Measurements from ENCODE around the gene RBM14. TPM values are rescaled to one million over a fixed set of nuclear protein-coding genes. Genes with fewer than 3 reads are reported as not detected.

RBM14 gene
- total and polyA plus RNA-seq, 10 of the 15 experiments (the other 5 are each of a cell fraction or from before 2014, with no cell fraction given): 5.4 to 140 (median 44.5) TPM

GRCh38 chr11:66586136-66586535, 30.3 kb upstream of the RBM14 start:
- intact Hi-C loops (cut with micrococcal nuclease; ENCODE audit: unreplicated experiment): no loop called here
- Histone ChIP-seq H3K9ac (ENCODE audit: control insufficient read depth, insufficient read depth, low read length) (no peak overlapping the region), H3K79me2 (ENCODE audit: control insufficient read depth, insufficient read depth, low read length) (no peaks in the 10 kb centered on the region), H3K4me3 (no peak overlapping the region), H3K27ac (ENCODE audit: control insufficient read depth, insufficient read depth) (no peak overlapping the region), H3K9me3 (replicated peaks; ENCODE audit: control insufficient read depth, insufficient read depth, low read length) (peaks cover 2% of the 10 kb centered on the region; the same call in 1 of the 3 replicates), H3K27me3 (replicated peaks in 1 of 2; ENCODE audit: control insufficient read depth in 2 of 2, insufficient read depth in 2 of 2, low read length in 1 of 2) (no peaks in the 10 kb centered on the region), H4K20me1 (ENCODE audit: control insufficient read depth, insufficient read depth) (no peaks in the 10 kb centered on the region), H3K36me3 (ENCODE audit: control insufficient read depth in 2 of 2, insufficient read depth in 2 of 2, low read length in 1 of 2) (no peaks in the 10 kb centered on the region), H3K4me2 (ENCODE audit: control insufficient read depth, insufficient read depth) (no peak overlapping the region), H2AFZ (ENCODE audit: control insufficient read depth, low read depth, low read length) (no peak overlapping the region), H3K4me1 (ENCODE audit: control insufficient read depth, insufficient read depth, low read length) (no peaks in the 10 kb centered on the region)
- in situ Hi-C loops (cut with MboI): no loop called here
- TF ChIP-seq RELA (IDR thresholded peaks at IDR 0.05; ENCODE audit: borderline replicate concordance, partially characterized antibody) (no peak), ZNF384 (IDR thresholded peaks at IDR 0.05; ENCODE audit: borderline replicate concordance, low read depth, low read length) (no peak), TARDBP (IDR thresholded peaks at IDR 0.05; ENCODE audit: borderline replicate concordance) (no peak), NFIC (IDR thresholded peaks at IDR 0.05; ENCODE audit: low read depth, low read length) (no peak), PRDM15 (CRISPR knock-in tag; IDR thresholded peaks at IDR 0.05) (no peak), RCOR1 (conservative IDR thresholded peaks at IDR 0.05; ENCODE audit: low read depth, low read length) (no peak), MYB (IDR thresholded peaks at IDR 0.05; ENCODE audit: borderline replicate concordance, low read depth, low read length) (no peak), POLR2AphosphoS2 (IDR thresholded peaks at IDR 0.05; ENCODE audit: low read depth, low read length) (no peak), NFYB (IDR thresholded peaks at IDR 0.05; ENCODE audit: insufficient read depth, low read depth, low read length) (no peak), BCLAF1 (IDR thresholded peaks at IDR 0.05) (no peak), ETV6 (conservative IDR thresholded peaks at IDR 0.05 in 1 of 2, IDR thresholded peaks at IDR 0.05 in 1 of 2; ENCODE audit: borderline replicate concordance in 1 of 2, low read depth in 1 of 2) (no peak), CHD2 (IDR thresholded peaks at IDR 0.05; ENCODE audit: borderline replicate concordance, low read depth, low read length) (no peak)
- ChIA-PET POLR2A (interaction anchor here (0.8 kb wide), 1 partner anchor 161 kb away, joined by 5 read pairs; no protein-coding TSS in a partner anchor), RAD21 (ENCODE audit: unreplicated experiment) (interaction anchor here (0.9 kb wide), 1 partner anchor 52 kb away, joined by 3 read pairs; the partner anchor contains the start of gene RBM4), SMC1A (ENCODE audit: uncharacterized antibody, unreplicated experiment) (no interaction called here), CTCF (interaction anchor here (0.5 to 1.7 kb wide), 2 partner anchors 49 to 92 kb away, joined by 3 to 7 read pairs; partner anchors contain the start of gene RBM4B)
- no TSS peak for BruUV-seq (replicated peaks)
- ATAC-seq (no peak), DNase-seq (ENCODE audit: low read depth, low spot score) (no peak), FAIRE-seq (no peak)
- WGBS (ENCODE audit: insufficient coverage, insufficient replicate concordance, low lambda C conversion rate, missing lambda C conversion rate): 23% methylated on average over 2 of the region's 2 CpGs
